Thyroid gland (tissue), 4 donors: ENCODE results near the gene TNFSF12.

Source experiments
- POLR2A ChIP-seq, 2 donors: fragments of 450-650 bp; IDR thresholded peaks; one replicate each; pipeline ENCODE4 v1.6.1; 2017; ENCODE audit warnings: antibody characterized with exemption in 2 of 2, mild to moderate bottlenecking in 2 of 2, moderate library complexity in 1 of 2
- TF ChIP-seq, protein P1 (sequence below), 6 experiments: fragments of 200-600 bp in 3 of 6; fragments of 450-650 bp in 3 of 6; sonication (generic) in 3 of 6; IDR thresholded peaks; one replicate each; pipeline ENCODE4 v1.5.1; 2016 to 2019; ENCODE audit warnings: antibody characterized with exemption in 6 of 6, mild to moderate bottlenecking in 2 of 6, inconsistent platforms in 1 of 6, moderate library complexity in 1 of 6

- TF ChIP-seq, protein P1, sequence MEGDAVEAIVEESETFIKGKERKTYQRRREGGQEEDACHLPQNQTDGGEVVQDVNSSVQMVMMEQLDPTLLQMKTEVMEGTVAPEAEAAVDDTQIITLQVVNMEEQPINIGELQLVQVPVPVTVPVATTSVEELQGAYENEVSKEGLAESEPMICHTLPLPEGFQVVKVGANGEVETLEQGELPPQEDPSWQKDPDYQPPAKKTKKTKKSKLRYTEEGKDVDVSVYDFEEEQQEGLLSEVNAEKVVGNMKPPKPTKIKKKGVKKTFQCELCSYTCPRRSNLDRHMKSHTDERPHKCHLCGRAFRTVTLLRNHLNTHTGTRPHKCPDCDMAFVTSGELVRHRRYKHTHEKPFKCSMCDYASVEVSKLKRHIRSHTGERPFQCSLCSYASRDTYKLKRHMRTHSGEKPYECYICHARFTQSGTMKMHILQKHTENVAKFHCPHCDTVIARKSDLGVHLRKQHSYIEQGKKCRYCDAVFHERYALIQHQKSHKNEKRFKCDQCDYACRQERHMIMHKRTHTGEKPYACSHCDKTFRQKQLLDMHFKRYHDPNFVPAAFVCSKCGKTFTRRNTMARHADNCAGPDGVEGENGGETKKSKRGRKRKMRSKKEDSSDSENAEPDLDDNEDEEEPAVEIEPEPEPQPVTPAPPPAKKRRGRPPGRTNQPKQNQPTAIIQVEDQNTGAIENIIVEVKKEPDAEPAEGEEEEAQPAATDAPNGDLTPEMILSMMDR (IDR thresholded peaks at IDR 0.05) = no peak
- no peak for TF ChIP-seq POLR2A (IDR thresholded peaks at IDR 0.05)
Observed at GRCh38 chr17:7538891-7539545, 9.8 kb upstream of the TNFSF12 start.
